Erythroblast (primary cell): ENCODE data around the gene ZNF492.

Source experiments
- GATA1 ChIP-seq: IDR thresholded peaks from 2 replicates; pipeline ENCODE4 v1.6.1; 2011; ENCODE audit warnings: low read depth, mild to moderate bottlenecking, control low read depth, low read length, moderate library complexity
- POLR2A ChIP-seq: IDR thresholded peaks from 2 replicates; pipeline ENCODE4 v1.6.1; 2011; ENCODE audit warnings: mild to moderate bottlenecking, low read length

- no peak for TF ChIP-seq POLR2A
- no peak for TF ChIP-seq GATA1
Observed at GRCh38 chr19:22607653-22608430, 26.3 kb upstream of the ZNF492 start.
